Thyroid gland (tissue), 4 donors: ENCODE data around the gene LGSN. TPM values are rescaled to one million over a fixed set of nuclear protein-coding genes. Genes with fewer than 3 reads are reported as not detected.
A peak's percentile ranks its signal among the peaks of the same experiment; 100 is the strongest.

Experiments used
- DNase-seq, 2 donors: peaks; one replicate each; pipeline ENCODE4 v3.0.0-alpha.2; 2019
- H3K27ac ChIP-seq, 3 donors: fragments of 200-600 bp; sonication (generic); 1 replicate in 2 of 3; 2 replicates in 1 of 3; pipeline ENCODE4 v1.5.1; 2016 to 2019; ENCODE audit warnings: mild to moderate bottlenecking in 1 of 3, moderate library complexity in 1 of 3
- H3K27me3 ChIP-seq: fragments of 200-600 bp; sonication (generic); one replicate; pipeline ENCODE4 v1.5.1; 2019
- H3K36me3 ChIP-seq, 2 donors: fragments of 200-600 bp; sonication (generic); one replicate each; pipeline ENCODE4 v1.5.1; 2016 to 2019
- H3K4me1 ChIP-seq, 2 donors: fragments of 200-600 bp; sonication (generic); one replicate each; pipeline ENCODE4 v1.5.1; 2017 to 2019
- H3K4me3 ChIP-seq, 3 donors: fragments of 200-600 bp; sonication (generic); replicated peaks in 1 of 3; 1 replicate in 2 of 3; 2 replicates in 1 of 3; pipeline ENCODE4 v1.5.1; 2016; ENCODE audit warnings: mild to moderate bottlenecking in 1 of 3
- H3K9me3 ChIP-seq: fragments of 200-600 bp; sonication (generic); one replicate; pipeline ENCODE4 v1.5.1; 2017
- CTCF ChIP-seq, 6 experiments: fragments of 200-600 bp in 3 of 6; fragments of 450-650 bp in 3 of 6; sonication (generic) in 3 of 6; IDR thresholded peaks; one replicate each; pipeline ENCODE4 v1.5.1; 2016 to 2019; ENCODE audit warnings: antibody characterized with exemption in 6 of 6, mild to moderate bottlenecking in 2 of 6, inconsistent platforms in 1 of 6, moderate library complexity in 1 of 6
- POLR2A ChIP-seq, 2 donors: fragments of 450-650 bp; IDR thresholded peaks; one replicate each; pipeline ENCODE4 v1.6.1; 2017; ENCODE audit warnings: antibody characterized with exemption in 2 of 2, mild to moderate bottlenecking in 2 of 2, moderate library complexity in 1 of 2
- WGBS, 2 donors: methylation state at CpG; one replicate each; pipeline ENCODE4 v1.1.5; 2017; 5-methylcytosine and 5-hydroxymethylcytosine counted together
- intact Hi-C: fragments of 100-400 bp; cut with DNase I; formaldehyde crosslinking; loops from one replicate; pipeline ENCODE4 v1.15.1; 2023
- total RNA-seq, 4 donors: library from RNA; depleted of rRNA; stranded (reverse); fragments of >200 nt; gene quantifications; one replicate each; pipeline ENCODE4 v1.2.3, GENCODE V29; 2016

LGSN gene
- total RNA-seq, 4 donors from 2014 or later: not detected

- TF ChIP-seq POLR2A (IDR thresholded peaks at IDR 0.05): no peak
- TF ChIP-seq CTCF (IDR thresholded peaks at IDR 0.05): no peak
- H3K36me3 ChIP-seq: no peaks in the 10 kb centered on the region
- intact Hi-C loops: no loop called here
- no peaks in the 10 kb centered on the region for H3K9me3 ChIP-seq
- no peak overlapping the region for H3K27ac ChIP-seq
- H3K4me1 ChIP-seq: no peaks in the 10 kb centered on the region
- no peak overlapping the region for H3K4me3 ChIP-seq
- WGBS, 2 donors: 64 to 68% methylated on average over 1 of the region's 1 CpG
- H3K27me3 ChIP-seq: no peaks in the 10 kb centered on the region
- DNase-seq: no peak
Measured at GRCh38 chr6:63321821-63322220, 2.0 kb upstream of the LGSN start.

- Histone ChIP-seq H3K36me3 (no peaks in the 10 kb centered on the region), H3K4me1 (no peaks in the 10 kb centered on the region), H3K9me3 (no peaks in the 10 kb centered on the region), H3K4me3 (no peak overlapping the region), H3K27ac (no peak overlapping the region), H3K27me3 (no peaks in the 10 kb centered on the region)
- intact Hi-C loops: no loop called here
- TF ChIP-seq POLR2A (IDR thresholded peaks at IDR 0.05) (no peak), CTCF (IDR thresholded peaks at IDR 0.05) (no peak)
- WGBS, 2 donors: 58 to 71% methylated on average over 1 of the region's 1 CpG
- DNase-seq: no peak
Measured at GRCh38 chr6:63317641-63318040, 2.1 kb downstream of the LGSN start.

GRCh38 chr6:63316113-63316512 is 3.7 kb downstream of the LGSN start:
- H3K36me3 ChIP-seq: no peaks in the 10 kb centered on the region
- H3K4me1 ChIP-seq: no peaks in the 10 kb centered on the region
- no peaks in the 10 kb centered on the region for H3K9me3 ChIP-seq
- TF ChIP-seq CTCF (IDR thresholded peaks at IDR 0.05) (no peak), POLR2A (IDR thresholded peaks at IDR 0.05) (no peak)
- no peak overlapping the region for H3K27ac ChIP-seq
- H3K4me3 ChIP-seq: no peak overlapping the region
- H3K27me3 ChIP-seq: no peaks in the 10 kb centered on the region
- WGBS, 2 donors: 88% methylated on average over 3 of the region's 3 CpGs
- no peak for DNase-seq
- intact Hi-C loops: no loop called here

- Histone ChIP-seq H3K9me3 (no peaks in the 10 kb centered on the region), H3K27ac (no peak overlapping the region), H3K4me1 (no peaks in the 10 kb centered on the region), H3K27me3 (no peaks in the 10 kb centered on the region), H3K4me3 (no peak overlapping the region), H3K36me3 (no peaks in the 10 kb centered on the region)
- intact Hi-C loops: no loop called here
- TF ChIP-seq CTCF (IDR thresholded peaks at IDR 0.05): no peak
- TF ChIP-seq POLR2A (IDR thresholded peaks at IDR 0.05): no peak
- no peak for DNase-seq
- WGBS, 2 donors: 91 to 97% methylated on average over 2 of the region's 2 CpGs
Measured at GRCh38 chr6:63313111-63313510, 6.7 kb downstream of the LGSN start.

GRCh38 chr6:63307581-63308246 is 12.1 kb downstream of the LGSN start:
- Histone ChIP-seq H3K4me1 (no peaks in the 10 kb centered on the region), H3K27ac (no peak overlapping the region), H3K36me3 (no peaks in the 10 kb centered on the region), H3K4me3 (no peak overlapping the region), H3K9me3 (no peaks in the 10 kb centered on the region), H3K27me3 (no peaks in the 10 kb centered on the region)
- no peak for DNase-seq
- intact Hi-C loops: no loop called here
- TF ChIP-seq CTCF (IDR thresholded peaks at IDR 0.05): peak in 1 of 6 experiments; percentile 9
- TF ChIP-seq POLR2A (IDR thresholded peaks at IDR 0.05): no peak
- 69 to 70% methylated on average over 3 of the region's 3 CpGs for WGBS, 2 donors
